Measurements from ENCODE around the gene MAP3K13.

The MAP3K13 gene

GRCh38 chr3:185393055-185393454, 30.1 kb downstream of the MAP3K13 start:
- DNase-seq (ENCODE audit: low read depth in 2 of 2), result no peak
- no peak for TF ChIP-seq CTCF (IDR thresholded peaks at IDR 0.05; ENCODE audit: low read depth, low read length)
- no peak overlapping the region for H3K4me3 ChIP-seq (replicated peaks in 1 of 2; ENCODE audit: low read depth in 2 of 2, low read length in 2 of 2)

GRCh38 chr3:185397676-185398075, 34.7 kb downstream of the MAP3K13 start:
- peak in 1 of 2 donors; percentile 5 for DNase-seq (ENCODE audit: low read depth in 2 of 2)
- no peak for TF ChIP-seq CTCF (IDR thresholded peaks at IDR 0.05; ENCODE audit: low read depth, low read length)
- no peak overlapping the region for H3K4me3 ChIP-seq (replicated peaks in 1 of 2; ENCODE audit: low read depth in 2 of 2, low read length in 2 of 2)

- H3K4me3 ChIP-seq (replicated peaks in 1 of 2; ENCODE audit: low read depth in 2 of 2, low read length in 2 of 2), result no peak overlapping the region
- TF ChIP-seq CTCF (IDR thresholded peaks at IDR 0.05; ENCODE audit: low read depth, low read length), result no peak
- peak in 1 of 2 donors; percentile 47 for DNase-seq (ENCODE audit: low read depth in 2 of 2)
These were observed 37.1 kb downstream of the MAP3K13 start for GRCh38 chr3:185399737-185400667.

- TF ChIP-seq CTCF (IDR thresholded peaks at IDR 0.05; ENCODE audit: low read depth, low read length), result no peak
- H3K4me3 ChIP-seq (replicated peaks in 1 of 2; ENCODE audit: low read depth in 2 of 2, low read length in 2 of 2), result no peak overlapping the region
- DNase-seq (ENCODE audit: low read depth in 2 of 2), result no peak
These were observed 37.9 kb downstream of the MAP3K13 start for GRCh38 chr3:185400866-185401265.

GRCh38 chr3:185401319-185401955, 38.5 kb downstream of the MAP3K13 start:
- TF ChIP-seq CTCF (IDR thresholded peaks at IDR 0.05; ENCODE audit: low read depth, low read length), result no peak
- no peak overlapping the region for H3K4me3 ChIP-seq (replicated peaks in 1 of 2; ENCODE audit: low read depth in 2 of 2, low read length in 2 of 2)
- peak in 1 of 2 donors; percentile 17 for DNase-seq (ENCODE audit: low read depth in 2 of 2)

GRCh38 chr3:185402561-185402960, 39.6 kb downstream of the MAP3K13 start:
- H3K4me3 ChIP-seq (replicated peaks in 1 of 2; ENCODE audit: low read depth in 2 of 2, low read length in 2 of 2), result no peak overlapping the region
- peak; percentile 51 to 78 for DNase-seq (ENCODE audit: low read depth in 2 of 2)
- TF ChIP-seq CTCF (IDR thresholded peaks at IDR 0.05; ENCODE audit: low read depth, low read length), result no peak
